Endometrium (tissue), 2 donors: ENCODE results near the gene ATF7IP.
"Not testable (repeated sequence)": the region's sequence is repeated elsewhere in the genome, so short reads cannot be mapped to it uniquely, and the experiment has no call there.

Experiments
- FAIRE-seq: peaks from 2 replicates; lab custom pipeline; 2012; peaks lifted over from hg19 to GRCh38; lab: Jason Lieb, UNC
- donor health status: control.
- donor health status: control.

ATF7IP gene

GRCh38 chr12:14367040-14367661, 1.7 kb downstream of the ATF7IP start:
- peak; percentile 78 for FAIRE-seq

GRCh38 chr12:14369311-14369710, 3.8 kb downstream of the ATF7IP start:
- FAIRE-seq: no peak

GRCh38 chr12:14373217-14373616, 7.7 kb downstream of the ATF7IP start:
- no peak for FAIRE-seq

GRCh38 chr12:14379508-14379907, 14.0 kb downstream of the ATF7IP start:
- no peak for FAIRE-seq

GRCh38 chr12:14384783-14385638, 19.5 kb downstream of the ATF7IP start:
- FAIRE-seq: peak; percentile 79

GRCh38 chr12:14387219-14387871, 21.9 kb downstream of the ATF7IP start:
- no peak for FAIRE-seq

- FAIRE-seq: peak; percentile 35
Measured at GRCh38 chr12:14390449-14390848, 25.0 kb downstream of the ATF7IP start.

GRCh38 chr12:14390870-14391530, 25.5 kb downstream of the ATF7IP start:
- FAIRE-seq: no peak

GRCh38 chr12:14393751-14394150, 28.3 kb downstream of the ATF7IP start:
- FAIRE-seq: peak; percentile 18

GRCh38 chr12:14394317-14395073, 29.0 kb downstream of the ATF7IP start:
- no peak for FAIRE-seq

- no peak for FAIRE-seq
Measured at GRCh38 chr12:14395074-14395778, 29.7 kb downstream of the ATF7IP start.

- FAIRE-seq: no peak
Measured at GRCh38 chr12:14396071-14396470, 30.6 kb downstream of the ATF7IP start.

- FAIRE-seq: no peak
Measured at GRCh38 chr12:14399871-14400270, 34.4 kb downstream of the ATF7IP start.

- no peak for FAIRE-seq
Measured at GRCh38 chr12:14400599-14400998, 35.1 kb downstream of the ATF7IP start.

GRCh38 chr12:14401267-14401666, 35.8 kb downstream of the ATF7IP start:
- not testable (repeated sequence) for FAIRE-seq

- FAIRE-seq: no peak
Measured at GRCh38 chr12:14402697-14403096, 37.2 kb downstream of the ATF7IP start.

GRCh38 chr12:14403293-14403692, 37.8 kb downstream of the ATF7IP start:
- no peak for FAIRE-seq

- FAIRE-seq: peak; percentile 61
Measured at GRCh38 chr12:14403711-14404196, 38.3 kb downstream of the ATF7IP start.

GRCh38 chr12:14405407-14405806, 39.9 kb downstream of the ATF7IP start:
- FAIRE-seq: not testable (repeated sequence)

- FAIRE-seq: no peak
Measured at GRCh38 chr12:14408208-14408607, 42.7 kb downstream of the ATF7IP start.

- FAIRE-seq: no peak
Measured at GRCh38 chr12:14410177-14410576, 44.7 kb downstream of the ATF7IP start.
